GM23248 (cell line): ENCODE measurements around the gene SSU72. TPM values are rescaled to one million over a fixed set of nuclear protein-coding genes. Genes with fewer than 3 reads are reported as not detected.

Source experiments
- DNase-seq: peaks from one replicate; pipeline ENCODE4 v3.0.0-alpha.2; 2015
- H2AFZ ChIP-seq: fragments of 200-600 bp; sonication (generic); 2 replicates; pipeline ENCODE4 v1.6.1; 2016; ENCODE audit warnings: antibody characterized with exemption
- H3F3A ChIP-seq: fragments of 200-600 bp; sonication (generic); 2 replicates; pipeline ENCODE4 v1.6.1; 2016; ENCODE audit warnings: mild to moderate bottlenecking, antibody characterized with exemption, mixed run types; ENCODE audit not compliant: insufficient read depth
- H3K27ac ChIP-seq: fragments of 200-600 bp; sonication (generic); 2 replicates; pipeline ENCODE4 v1.5.1; 2016; ENCODE audit warnings: mild to moderate bottlenecking
- H3K27me3 ChIP-seq: fragments of 200-600 bp; sonication (generic); replicated peaks from 2 replicates; pipeline ENCODE4 v1.6.1; 2016; ENCODE audit warnings: mild to moderate bottlenecking; ENCODE audit not compliant: insufficient read depth
- H3K36me3 ChIP-seq: fragments of 200-600 bp; sonication (generic); 2 replicates; pipeline ENCODE4 v1.6.1; 2016; ENCODE audit warnings: low read depth, mild to moderate bottlenecking
- H3K4me1 ChIP-seq: fragments of 200-600 bp; sonication (generic); 2 replicates; pipeline ENCODE4 v1.6.1; 2016; ENCODE audit warnings: mild to moderate bottlenecking; ENCODE audit not compliant: insufficient read depth
- H3K4me2 ChIP-seq: fragments of 200-600 bp; sonication (generic); one replicate; pipeline ENCODE4 v1.6.1; 2016; ENCODE audit warnings: mild to moderate bottlenecking; ENCODE audit not compliant: unreplicated experiment
- H3K4me3 ChIP-seq: fragments of 200-600 bp; sonication (generic); 2 replicates; pipeline ENCODE4 v1.5.1; 2016; ENCODE audit warnings: mild to moderate bottlenecking
- H3K79me2 ChIP-seq: fragments of 200-600 bp; sonication (generic); 2 replicates; pipeline ENCODE4 v1.6.1; 2016; ENCODE audit warnings: mild to moderate bottlenecking; ENCODE audit not compliant: insufficient read depth
- H3K9ac ChIP-seq: fragments of 200-600 bp; sonication (generic); 2 replicates; pipeline ENCODE4 v1.6.1; 2016; ENCODE audit warnings: mild to moderate bottlenecking
- H3K9me2 ChIP-seq: fragments of 200-600 bp; sonication (generic); 2 replicates; pipeline ENCODE4 v1.6.1; 2016; ENCODE audit warnings: mixed run types, mild to moderate bottlenecking, moderate library complexity; ENCODE audit not compliant: insufficient read depth
- H3K9me3 ChIP-seq: fragments of 200-600 bp; sonication (generic); one replicate; pipeline ENCODE4 v1.6.1; 2017; ENCODE audit warnings: low read depth
- H4K20me1 ChIP-seq: fragments of 200-600 bp; sonication (generic); 2 replicates; pipeline ENCODE4 v1.6.0; 2016; ENCODE audit not compliant: insufficient read depth
- EZH2 ChIP-seq: fragments of 200-600 bp; sonication (generic); IDR thresholded peaks from 2 replicates; pipeline ENCODE4 v1.6.1; 2018; ENCODE audit warnings: antibody characterized with exemption, mild to moderate bottlenecking; ENCODE audit not compliant: insufficient read depth, poor library complexity, severe bottlenecking
- EZH2phosphoT487 ChIP-seq: fragments of 200-600 bp; sonication (generic); IDR thresholded peaks from 2 replicates; pipeline ENCODE4 v1.6.1; 2018; ENCODE audit warnings: antibody characterized with exemption, moderate library complexity, mild to moderate bottlenecking, low read depth; ENCODE audit not compliant: insufficient read depth
- WGBS, 2 experiments: methylation state at CpG; one replicate each; pipeline ENCODE4 v1.1.6; 2015 to 2017; ENCODE audit warnings: low lambda C conversion rate in 2 of 2, low coverage in 1 of 2; ENCODE audit errors: missing lambda C conversion rate in 2 of 2; 5-methylcytosine and 5-hydroxymethylcytosine counted together
- in situ Hi-C: fragments of 300-500 bp; cut with MboI; formaldehyde crosslinking; loops from 2 replicates; pipeline ENCODE4 v1.15.0; 2020
- polyA plus RNA-seq: library from polyadenylated mRNA; unstranded; fragments of >200 nt; fragmentation: Nextera tagmentation; extraction: Ambion mirVana; gene quantifications from 2 replicates; pipeline ENCODE4 v1.2.1, GENCODE V29; 2016
- total RNA-seq: library from RNA; depleted of rRNA; stranded (reverse); fragments of >200 nt; shearing (Covaris generic); gene quantifications from 2 replicates; pipeline ENCODE4 v1.2.3, GENCODE V29; 2014

SSU72 gene
- total and polyA plus RNA-seq, 2 experiments from 2014 or later, result 69.2 to 204 TPM

- TF ChIP-seq EZH2, result no peak
- TF ChIP-seq EZH2phosphoT487, result no peak
- in situ Hi-C loops, result no loop called here
- DNase-seq, result no peak
These were observed 26.1 kb downstream of the SSU72 start for GRCh38 chr1:1548591-1548990.

GRCh38 chr1:1547476-1547875, 27.2 kb downstream of the SSU72 start:
- Histone ChIP-seq H3K27me3 (no peaks in the 10 kb centered on the region), H3K9ac (no peak overlapping the region), H3K4me1 (no peaks in the 10 kb centered on the region), H3K9me3 (no peaks in the 10 kb centered on the region), H3K9me2 (no peaks in the 10 kb centered on the region), H2AFZ (no peak overlapping the region), H3K4me2 (no peak overlapping the region), H3K27ac (no peak overlapping the region), H3K4me3 (no peak overlapping the region), H3K36me3 (no peaks in the 10 kb centered on the region), H3K79me2 (peaks cover 35% of the 10 kb centered on the region), H3F3A (no peaks in the 10 kb centered on the region), H4K20me1 (no peaks in the 10 kb centered on the region)
- TF ChIP-seq EZH2phosphoT487 (no peak), EZH2 (no peak)
- no peak for DNase-seq
- 97 to 99% methylated on average over 13 to 19 of the region's 19 CpGs for WGBS, 2 experiments
- in situ Hi-C loops, result no loop called here

More at GRCh38 chr1:1548591-1548990, 26.1 kb downstream of the SSU72 start:
- Histone ChIP-seq H3K9ac (no peak overlapping the region), H3K27ac (no peak overlapping the region), H3K4me2 (no peak overlapping the region), H3K27me3 (no peaks in the 10 kb centered on the region), H3K9me2 (no peaks in the 10 kb centered on the region), H3K36me3 (no peaks in the 10 kb centered on the region), H3K9me3 (no peaks in the 10 kb centered on the region), H3K4me1 (no peaks in the 10 kb centered on the region), H4K20me1 (no peaks in the 10 kb centered on the region), H3F3A (no peaks in the 10 kb centered on the region), H3K79me2 (peaks cover 46% of the 10 kb centered on the region), H3K4me3 (no peak overlapping the region), H2AFZ (no peak overlapping the region)
- WGBS, 2 experiments, result 78 to 82% methylated on average over 11 to 14 of the region's 14 CpGs

GRCh38 chr1:1547011-1547410, 27.7 kb downstream of the SSU72 start:
- no peak overlapping the region for H3K4me2 ChIP-seq
- H3K79me2 ChIP-seq, result peaks cover 31% of the 10 kb centered on the region
- no peaks in the 10 kb centered on the region for H4K20me1 ChIP-seq
- H3K9me3 ChIP-seq, result no peaks in the 10 kb centered on the region
- H3K9ac ChIP-seq, result no peak overlapping the region
- no peak overlapping the region for H2AFZ ChIP-seq
- WGBS, 2 experiments, result 95 to 96% methylated on average over 9 of the region's 9 CpGs
- no peak for DNase-seq
- no peak for TF ChIP-seq EZH2phosphoT487
- TF ChIP-seq EZH2, result no peak
- no peaks in the 10 kb centered on the region for H3F3A ChIP-seq
- no peaks in the 10 kb centered on the region for H3K4me1 ChIP-seq
- H3K4me3 ChIP-seq, result no peak overlapping the region
- no peaks in the 10 kb centered on the region for H3K36me3 ChIP-seq
- H3K9me2 ChIP-seq, result no peaks in the 10 kb centered on the region
- no peak overlapping the region for H3K27ac ChIP-seq
- in situ Hi-C loops, result no loop called here
- H3K27me3 ChIP-seq, result no peaks in the 10 kb centered on the region

GRCh38 chr1:1545946-1546737, 28.5 kb downstream of the SSU72 start:
- H3K36me3 ChIP-seq, result no peaks in the 10 kb centered on the region
- no peak overlapping the region for H2AFZ ChIP-seq
- peaks cover 22% of the 10 kb centered on the region for H3K79me2 ChIP-seq
- no peaks in the 10 kb centered on the region for H4K20me1 ChIP-seq
- H3K4me3 ChIP-seq, result no peak overlapping the region
- WGBS, 2 experiments, result 91 to 93% methylated on average over 23 of the region's 23 CpGs
- peaks cover 5% of the 10 kb centered on the region; the same call in 1 of the 2 replicates for H3F3A ChIP-seq
- no peak overlapping the region for H3K4me2 ChIP-seq
- in situ Hi-C loops, result no loop called here
- H3K9me2 ChIP-seq, result no peaks in the 10 kb centered on the region
- H3K4me1 ChIP-seq, result no peaks in the 10 kb centered on the region
- H3K27me3 ChIP-seq, result no peaks in the 10 kb centered on the region
- no peaks in the 10 kb centered on the region for H3K9me3 ChIP-seq
- H3K9ac ChIP-seq, result no peak overlapping the region
- no peak for TF ChIP-seq EZH2phosphoT487
- TF ChIP-seq EZH2, result no peak
- DNase-seq, result no peak
- H3K27ac ChIP-seq, result no peak overlapping the region
